ENCODE measurements around the gene CNTN5. TPM values are rescaled to one million over a fixed set of nuclear protein-coding genes. Genes with fewer than 3 reads are reported as not detected.

The CNTN5 gene
- total RNA-seq, 4 donors from 2014 or later: not detected

GRCh38 chr11:99199341-99199740 is 178.6 kb downstream of the CNTN5 start:
- Histone ChIP-seq H3K9me3 (no peaks in the 10 kb centered on the region), H3K36me3 (no peaks in the 10 kb centered on the region), H3K4me3 (no peak overlapping the region), H3K4me1 (no peaks in the 10 kb centered on the region), H3K27ac (no peak overlapping the region), H3K27me3 (no peaks in the 10 kb centered on the region)
- DNase-seq (ENCODE audit: low spot score in 2 of 2): no peak
- 64% methylated on average over 3 of the region's 3 CpGs for WGBS
- TF ChIP-seq POLR2AphosphoS5 (IDR thresholded peaks at IDR 0.05) (no peak), EP300 (IDR thresholded peaks at IDR 0.05) (no peak), CTCF (IDR thresholded peaks at IDR 0.05) (no peak), POLR2A (IDR thresholded peaks at IDR 0.05) (no peak)

- H3K4me1 ChIP-seq: no peaks in the 10 kb centered on the region
- no peaks in the 10 kb centered on the region for H3K36me3 ChIP-seq
- DNase-seq (ENCODE audit: low spot score in 2 of 2): no peak
- no peak overlapping the region for H3K4me3 ChIP-seq
- no peaks in the 10 kb centered on the region for H3K9me3 ChIP-seq
- H3K27me3 ChIP-seq: no peaks in the 10 kb centered on the region
- WGBS: 71% methylated on average over 3 of the region's 3 CpGs
- TF ChIP-seq POLR2A (IDR thresholded peaks at IDR 0.05): no peak
- no peak for TF ChIP-seq POLR2AphosphoS5 (IDR thresholded peaks at IDR 0.05)
- no peak for TF ChIP-seq EP300 (IDR thresholded peaks at IDR 0.05)
- no peak for TF ChIP-seq CTCF (IDR thresholded peaks at IDR 0.05)
- H3K27ac ChIP-seq: no peak overlapping the region
Measured at GRCh38 chr11:99200720-99201119, 180.0 kb downstream of the CNTN5 start.

- 88% methylated on average over 1 of the region's 1 CpG for WGBS
- Histone ChIP-seq H3K27ac (no peak overlapping the region), H3K9me3 (no peaks in the 10 kb centered on the region), H3K27me3 (no peaks in the 10 kb centered on the region), H3K4me1 (no peaks in the 10 kb centered on the region), H3K4me3 (no peak overlapping the region), H3K36me3 (no peaks in the 10 kb centered on the region)
- DNase-seq (ENCODE audit: low spot score in 2 of 2): no peak
- TF ChIP-seq EP300 (IDR thresholded peaks at IDR 0.05) (no peak), POLR2A (IDR thresholded peaks at IDR 0.05) (no peak), POLR2AphosphoS5 (IDR thresholded peaks at IDR 0.05) (no peak), CTCF (IDR thresholded peaks at IDR 0.05) (no peak)
Measured at GRCh38 chr11:99208813-99209212, 188.1 kb downstream of the CNTN5 start.

DNA sequence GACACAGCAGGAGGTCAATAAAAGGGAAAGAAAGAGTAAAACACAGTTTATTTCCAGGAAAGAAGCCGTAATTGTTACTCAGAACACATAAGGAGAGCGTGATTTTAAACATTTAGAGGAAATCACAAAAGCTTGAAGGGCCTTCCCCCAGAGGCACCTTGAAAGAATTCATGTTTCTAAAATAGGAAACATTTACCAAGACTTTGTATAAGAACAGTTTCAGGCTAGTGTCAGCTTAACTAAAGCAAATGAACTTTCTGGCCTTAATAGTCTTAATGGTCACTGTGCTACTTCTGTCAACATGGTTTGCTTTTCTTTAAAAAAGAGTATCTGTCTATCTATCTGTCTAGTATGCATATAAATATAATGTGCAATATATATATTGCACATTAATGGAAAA is 208.8 kb downstream of the CNTN5 start:
- Histone ChIP-seq H3K4me3 (no peak overlapping the region), H3K36me3 (no peaks in the 10 kb centered on the region), H3K9me3 (peaks cover 9% of the 10 kb centered on the region), H3K27me3 (no peaks in the 10 kb centered on the region), H3K27ac (no peak overlapping the region), H3K4me1 (no peaks in the 10 kb centered on the region)
- 59% methylated on average over 2 of the region's 2 CpGs for WGBS
- TF ChIP-seq EP300 (IDR thresholded peaks at IDR 0.05) (no peak), POLR2AphosphoS5 (IDR thresholded peaks at IDR 0.05) (no peak), CTCF (IDR thresholded peaks at IDR 0.05) (no peak), POLR2A (IDR thresholded peaks at IDR 0.05) (no peak)
- DNase-seq (ENCODE audit: low spot score in 2 of 2): no peak

DNA sequence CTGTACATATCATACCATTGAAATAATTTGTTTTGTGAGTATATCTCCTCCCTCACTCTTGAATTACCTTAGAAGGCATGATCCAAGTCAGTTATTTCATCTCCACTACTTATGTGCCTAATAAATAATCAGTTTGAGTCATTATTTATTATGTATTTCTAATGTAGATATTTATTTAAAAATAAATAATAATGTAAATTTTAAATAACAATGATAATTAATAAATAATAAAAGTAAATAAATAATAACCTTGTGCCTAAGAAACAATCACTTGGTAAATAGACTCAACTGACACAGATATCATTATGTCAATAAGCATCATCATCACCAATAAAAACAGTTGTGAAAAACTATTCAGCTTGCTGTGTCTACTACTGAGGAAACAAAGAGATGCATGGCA is 213.8 kb downstream of the CNTN5 start:
- Histone ChIP-seq H3K9me3 (peaks cover 9% of the 10 kb centered on the region), H3K36me3 (no peaks in the 10 kb centered on the region), H3K4me1 (no peaks in the 10 kb centered on the region), H3K4me3 (no peak overlapping the region), H3K27ac (no peak overlapping the region), H3K27me3 (no peaks in the 10 kb centered on the region)
- DNase-seq (ENCODE audit: low spot score in 2 of 2): no peak
- TF ChIP-seq POLR2AphosphoS5 (IDR thresholded peaks at IDR 0.05) (no peak), EP300 (IDR thresholded peaks at IDR 0.05) (no peak), POLR2A (IDR thresholded peaks at IDR 0.05) (no peak), CTCF (IDR thresholded peaks at IDR 0.05) (no peak)

All from suprapubic skin (tissue), 4 donors.